ENCODE measurements around the gene GCM1. TPM values are rescaled to one million over a fixed set of nuclear protein-coding genes. Genes with fewer than 3 reads are reported as not detected.

Gene GCM1, protein sequence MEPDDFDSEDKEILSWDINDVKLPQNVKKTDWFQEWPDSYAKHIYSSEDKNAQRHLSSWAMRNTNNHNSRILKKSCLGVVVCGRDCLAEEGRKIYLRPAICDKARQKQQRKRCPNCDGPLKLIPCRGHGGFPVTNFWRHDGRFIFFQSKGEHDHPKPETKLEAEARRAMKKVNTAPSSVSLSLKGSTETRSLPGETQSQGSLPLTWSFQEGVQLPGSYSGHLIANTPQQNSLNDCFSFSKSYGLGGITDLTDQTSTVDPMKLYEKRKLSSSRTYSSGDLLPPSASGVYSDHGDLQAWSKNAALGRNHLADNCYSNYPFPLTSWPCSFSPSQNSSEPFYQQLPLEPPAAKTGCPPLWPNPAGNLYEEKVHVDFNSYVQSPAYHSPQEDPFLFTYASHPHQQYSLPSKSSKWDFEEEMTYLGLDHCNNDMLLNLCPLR
- total RNA-seq (under 1 TPM in 1 of 2 donors, not detected in 1; 0.22 TPM), total RNA-seq (0.15 to 0.58 reads per million in 2 donors)

DNA sequence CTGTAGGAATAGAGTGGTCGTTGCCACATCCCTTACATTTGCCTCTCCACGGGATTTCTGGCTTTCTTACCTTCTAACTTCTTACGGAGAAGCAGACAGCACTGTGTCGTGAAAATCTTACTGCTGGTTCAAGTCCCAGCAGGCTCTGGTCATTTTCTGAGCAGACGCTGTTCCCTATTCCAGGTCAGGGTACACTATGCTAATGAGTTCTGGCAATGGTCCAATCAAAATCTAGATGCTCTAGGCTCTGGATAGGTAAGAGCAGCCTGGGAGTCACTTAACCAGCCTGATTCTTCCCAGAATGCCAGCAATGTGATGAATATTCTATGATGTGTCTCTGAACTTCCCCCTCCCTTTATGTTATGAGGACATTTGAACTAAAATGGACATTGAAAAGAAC is at the start of gene GCM1:
TSS of gene GCM1 (minus strand) at position 158 of the 400 bp plus-strand sequence. CDS start 3,209 bp downstream, outside the sequence.
- H3K4me1 Mint-ChIP-seq = no peaks in the 10 kb centered on the region
- H3K27me3 Mint-ChIP-seq = peaks cover 43% of the 10 kb centered on the region
- no peak for ATAC-seq
- no peaks in the 10 kb centered on the region for H3K36me3 Mint-ChIP-seq (ENCODE audit: low read depth)
- no peak within 1 kb of the TSS for H3K4me3 Mint-ChIP-seq
- DNase-seq = no peak
- no peaks in the 10 kb centered on the region for H3K9me3 ChIP-seq (ENCODE audit: control insufficient read depth, low read length, poor library complexity, severe bottlenecking)
- no peak within 1 kb of the TSS for H3K27ac Mint-ChIP-seq

DNA sequence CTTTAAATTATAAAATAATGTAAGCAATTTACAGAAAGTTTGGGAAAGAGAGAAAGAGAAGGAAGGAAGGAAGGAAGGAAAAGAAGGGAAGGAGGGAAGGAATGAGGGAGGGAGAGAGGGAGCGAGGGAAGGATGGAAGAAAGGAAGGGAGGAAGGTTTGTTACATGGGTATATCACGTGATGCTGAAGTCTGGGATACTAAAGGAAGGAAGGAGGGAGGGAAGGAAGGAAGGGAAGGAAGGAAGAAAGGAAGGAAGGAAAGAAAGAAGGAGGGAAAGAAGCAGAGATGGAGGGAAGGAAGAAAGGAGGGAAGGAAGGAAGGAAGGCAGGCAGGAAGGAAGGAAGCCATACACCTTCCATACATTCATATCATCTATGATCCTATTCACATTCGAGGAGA is 48.9 kb upstream of the GCM1 start:
- DNase-seq = no peak
- no peak overlapping the region for H3K4me3 Mint-ChIP-seq
- H3K27me3 Mint-ChIP-seq = no peaks in the 10 kb centered on the region
- no peaks in the 10 kb centered on the region for H3K9me3 ChIP-seq (ENCODE audit: control insufficient read depth, low read length, poor library complexity, severe bottlenecking)
- ATAC-seq = no peak
- H3K4me1 Mint-ChIP-seq = peaks cover 8% of the 10 kb centered on the region
- H3K36me3 Mint-ChIP-seq (ENCODE audit: low read depth) = no peaks in the 10 kb centered on the region
- no peak overlapping the region for H3K27ac Mint-ChIP-seq

DNA sequence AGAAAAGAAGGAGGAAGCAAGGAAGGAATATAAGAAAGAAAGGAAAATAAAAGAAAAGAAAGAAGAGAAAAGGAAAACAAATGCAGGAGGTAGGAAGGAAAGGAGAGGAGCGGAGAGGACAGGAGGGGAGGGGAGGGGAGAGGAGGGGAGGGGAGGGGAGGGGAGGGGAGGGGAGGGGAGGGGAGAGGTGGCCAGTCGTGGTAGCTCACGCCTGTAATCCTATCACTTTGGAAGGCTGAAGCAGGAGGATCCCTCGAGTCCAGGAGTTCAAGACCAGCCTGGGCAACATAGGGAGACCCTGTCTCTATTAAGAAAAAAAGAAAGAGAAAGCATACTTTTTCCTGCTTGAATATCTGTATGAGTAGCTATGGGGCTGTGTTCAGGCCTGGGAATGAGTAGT is 46.4 kb upstream of the GCM1 start:
- ATAC-seq = no peak
- H3K27me3 Mint-ChIP-seq = no peaks in the 10 kb centered on the region
- H3K4me3 Mint-ChIP-seq = no peak overlapping the region
- peaks cover 8% of the 10 kb centered on the region for H3K4me1 Mint-ChIP-seq
- H3K9me3 ChIP-seq (ENCODE audit: control insufficient read depth, low read length, poor library complexity, severe bottlenecking) = no peaks in the 10 kb centered on the region
- no peaks in the 10 kb centered on the region for H3K36me3 Mint-ChIP-seq (ENCODE audit: low read depth)
- peak overlapping the region; percentile 11 for H3K27ac Mint-ChIP-seq
- no peak for DNase-seq

DNA sequence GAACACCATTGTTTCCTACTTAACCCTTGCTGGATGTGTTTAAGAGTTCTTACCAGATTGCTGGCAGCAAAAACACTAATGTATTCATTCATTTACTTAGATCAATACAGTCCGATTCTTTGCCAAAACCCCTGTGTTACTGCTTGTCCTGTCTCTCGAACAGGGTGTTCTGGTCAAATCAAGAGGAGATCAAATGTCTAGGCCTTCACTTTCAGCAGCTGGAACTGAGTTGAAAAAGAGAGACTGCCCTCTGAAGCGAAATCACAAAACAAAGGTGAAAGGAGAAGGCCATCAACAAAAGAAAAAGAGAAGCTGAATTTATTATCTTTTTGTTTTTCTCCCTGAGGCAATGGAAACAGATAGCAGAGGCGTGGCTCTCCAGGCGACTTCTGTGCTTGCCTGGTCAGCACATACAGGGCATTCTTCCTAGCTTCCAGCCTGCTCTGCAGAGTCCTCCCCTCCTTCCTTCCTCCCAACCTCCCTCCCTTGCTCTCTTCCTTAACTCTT is 44.1 kb upstream of the GCM1 start:
- Mint-ChIP-seq H3K4me1 (peaks cover 16% of the 10 kb centered on the region), H3K4me3 (no peak overlapping the region), H3K27me3 (no peaks in the 10 kb centered on the region), H3K36me3 (ENCODE audit: low read depth) (no peaks in the 10 kb centered on the region), H3K27ac (no peak overlapping the region)
- H3K9me3 ChIP-seq (ENCODE audit: control insufficient read depth, low read length, poor library complexity, severe bottlenecking) = no peaks in the 10 kb centered on the region
- ATAC-seq = no peak
- no peak for DNase-seq

DNA sequence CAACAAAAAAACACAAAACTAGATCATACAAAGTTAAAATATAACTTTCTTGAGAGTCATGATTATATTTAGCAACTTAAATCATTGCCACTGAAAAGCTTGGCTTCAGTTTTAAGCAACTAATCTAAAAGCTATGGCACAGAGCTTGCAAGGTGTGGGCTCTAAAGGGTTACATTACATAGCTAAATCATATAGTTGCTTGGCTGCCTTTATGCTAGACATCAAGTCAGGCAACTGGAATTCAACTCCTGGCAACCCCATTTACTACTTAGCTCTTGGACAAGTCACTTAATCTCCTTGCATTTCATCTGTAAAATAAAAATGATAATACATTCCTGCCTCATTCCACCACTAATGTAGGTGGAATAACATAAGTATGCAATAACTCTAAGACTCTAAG is 40.9 kb upstream of the GCM1 start:
- no peak for DNase-seq
- peaks cover 20% of the 10 kb centered on the region for H3K4me1 Mint-ChIP-seq
- H3K9me3 ChIP-seq (ENCODE audit: control insufficient read depth, low read length, poor library complexity, severe bottlenecking) = no peaks in the 10 kb centered on the region
- no peaks in the 10 kb centered on the region for H3K36me3 Mint-ChIP-seq (ENCODE audit: low read depth)
- H3K4me3 Mint-ChIP-seq = no peak overlapping the region
- H3K27ac Mint-ChIP-seq = no peak overlapping the region
- no peaks in the 10 kb centered on the region for H3K27me3 Mint-ChIP-seq
- ATAC-seq = no peak

DNA sequence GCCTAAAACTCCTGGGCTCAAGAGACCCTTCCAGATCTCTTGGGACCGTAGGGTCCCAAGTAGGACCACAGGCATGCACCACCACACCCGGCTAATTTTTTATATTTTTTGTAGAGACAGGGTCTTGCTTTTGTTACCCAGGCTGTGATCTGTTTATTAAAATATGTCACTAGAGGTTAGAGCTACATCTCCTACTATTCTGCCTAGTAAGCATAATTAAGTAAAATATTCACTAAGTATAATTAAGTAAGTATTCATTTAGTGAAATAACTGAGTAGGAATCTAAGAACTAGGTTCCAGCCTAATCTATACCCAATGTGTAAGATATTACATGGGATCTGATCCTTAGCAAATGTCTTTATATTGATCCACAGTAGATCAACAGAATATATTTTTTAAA is 40.2 kb upstream of the GCM1 start:
- H3K4me1 Mint-ChIP-seq = peaks cover 22% of the 10 kb centered on the region
- no peaks in the 10 kb centered on the region for H3K36me3 Mint-ChIP-seq (ENCODE audit: low read depth)
- no peak for ATAC-seq
- no peak for DNase-seq
- H3K4me3 Mint-ChIP-seq = peak overlapping the region; percentile 86
- H3K27me3 Mint-ChIP-seq = no peaks in the 10 kb centered on the region
- peak overlapping the region; percentile 57 for H3K27ac Mint-ChIP-seq
- no peaks in the 10 kb centered on the region for H3K9me3 ChIP-seq (ENCODE audit: control insufficient read depth, low read length, poor library complexity, severe bottlenecking)

DNA sequence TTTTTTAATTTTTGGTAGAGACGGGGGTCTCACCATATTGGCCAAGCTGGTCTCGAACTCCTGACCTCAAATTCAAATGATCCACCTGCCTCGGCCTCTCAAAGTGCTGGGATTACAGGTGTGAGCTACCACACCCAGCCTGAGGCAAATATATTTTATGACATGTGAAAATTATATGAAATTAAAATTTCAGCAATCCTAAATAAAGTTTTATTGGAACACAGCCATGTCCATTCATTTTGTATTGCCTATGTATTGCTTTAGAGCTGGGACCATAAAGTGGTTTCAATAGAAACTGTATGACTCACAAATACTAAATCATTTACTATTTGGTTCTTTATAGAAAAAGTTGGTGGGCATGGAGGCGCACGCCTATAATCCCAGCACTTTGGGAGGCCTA is 32.0 kb upstream of the GCM1 start:
- Mint-ChIP-seq H3K27me3 (no peaks in the 10 kb centered on the region), H3K4me1 (peaks cover 19% of the 10 kb centered on the region), H3K27ac (peak overlapping the region; percentile 90), H3K4me3 (no peak overlapping the region), H3K36me3 (ENCODE audit: low read depth) (no peaks in the 10 kb centered on the region)
- ATAC-seq (no peak), DNase-seq (no peak)
- no peaks in the 10 kb centered on the region for H3K9me3 ChIP-seq (ENCODE audit: control insufficient read depth, low read length, poor library complexity, severe bottlenecking)

DNA sequence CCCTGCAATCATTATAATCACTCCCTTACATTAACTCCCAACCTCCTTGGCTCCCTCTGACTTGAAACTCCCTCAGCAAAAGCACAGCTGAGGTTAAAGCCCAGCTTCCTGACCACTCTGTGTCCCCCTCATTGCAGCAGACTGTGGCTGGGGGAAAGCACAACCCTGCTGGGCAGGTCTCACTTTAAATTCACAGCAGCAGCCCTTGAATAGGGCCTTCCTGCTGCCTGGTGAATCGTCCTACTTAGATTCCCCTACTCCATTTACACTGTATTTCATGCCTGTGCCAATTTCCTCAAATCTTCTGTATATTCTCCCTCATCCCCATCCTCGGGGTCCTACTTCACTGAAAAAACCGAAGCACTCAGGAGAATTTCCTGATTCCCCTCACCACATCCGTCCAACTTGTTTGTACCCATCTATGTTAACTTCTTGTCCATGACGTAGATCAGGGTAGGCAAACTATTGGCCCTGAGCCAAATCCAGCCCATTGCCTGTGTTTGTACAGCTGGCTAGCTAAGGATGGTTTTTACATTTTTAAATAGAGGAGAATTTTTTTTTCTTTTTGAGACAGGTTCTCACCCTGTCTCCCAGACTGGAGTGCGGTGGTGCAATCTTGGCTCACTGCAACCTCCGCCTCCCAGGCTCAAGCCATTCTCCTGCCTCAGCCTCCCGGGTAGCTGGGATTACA is 31.5 kb upstream of the GCM1 start:
- no peaks in the 10 kb centered on the region for H3K27me3 Mint-ChIP-seq
- peak overlapping the region; percentile 90 for H3K27ac Mint-ChIP-seq
- peak; percentile 32 for ATAC-seq
- DNase-seq = no peak
- no peaks in the 10 kb centered on the region for H3K9me3 ChIP-seq (ENCODE audit: control insufficient read depth, low read length, poor library complexity, severe bottlenecking)
- H3K4me1 Mint-ChIP-seq = peaks cover 19% of the 10 kb centered on the region
- peak overlapping the region; percentile 36 for H3K4me3 Mint-ChIP-seq
- no peaks in the 10 kb centered on the region for H3K36me3 Mint-ChIP-seq (ENCODE audit: low read depth)

DNA sequence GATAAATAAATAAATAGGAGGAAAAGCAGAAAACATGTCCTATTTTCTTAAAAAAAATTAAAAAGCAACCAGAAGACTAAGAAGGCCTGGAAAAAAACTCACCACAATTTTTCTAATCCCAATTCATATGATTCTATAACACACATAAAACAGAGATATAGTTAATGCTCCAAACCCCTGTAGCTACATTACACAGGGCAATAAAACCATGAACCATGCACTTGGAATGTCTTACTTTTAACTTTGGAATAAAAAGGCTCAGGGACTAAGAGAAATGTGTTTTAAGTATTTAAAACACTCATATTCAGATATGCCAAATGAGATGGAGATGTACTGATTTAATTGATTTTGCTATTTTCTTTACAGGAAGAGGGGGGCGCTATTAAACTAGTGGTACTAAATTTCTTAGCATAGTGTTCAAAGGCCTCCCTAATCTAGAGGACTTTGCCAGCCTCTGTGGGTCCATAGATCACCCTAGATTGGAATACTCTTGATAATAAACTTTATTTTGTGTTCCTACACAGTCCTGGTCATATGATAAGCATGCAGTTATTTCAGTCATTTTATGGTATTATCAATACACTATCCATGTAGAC is 30.3 kb upstream of the GCM1 start:
- Mint-ChIP-seq H3K27ac (no peak overlapping the region), H3K4me3 (no peak overlapping the region), H3K4me1 (peaks cover 17% of the 10 kb centered on the region), H3K27me3 (no peaks in the 10 kb centered on the region), H3K36me3 (ENCODE audit: low read depth) (peaks cover 2% of the 10 kb centered on the region)
- no peak for DNase-seq
- H3K9me3 ChIP-seq (ENCODE audit: control insufficient read depth, low read length, poor library complexity, severe bottlenecking) = no peaks in the 10 kb centered on the region
- no peak for ATAC-seq

DNA sequence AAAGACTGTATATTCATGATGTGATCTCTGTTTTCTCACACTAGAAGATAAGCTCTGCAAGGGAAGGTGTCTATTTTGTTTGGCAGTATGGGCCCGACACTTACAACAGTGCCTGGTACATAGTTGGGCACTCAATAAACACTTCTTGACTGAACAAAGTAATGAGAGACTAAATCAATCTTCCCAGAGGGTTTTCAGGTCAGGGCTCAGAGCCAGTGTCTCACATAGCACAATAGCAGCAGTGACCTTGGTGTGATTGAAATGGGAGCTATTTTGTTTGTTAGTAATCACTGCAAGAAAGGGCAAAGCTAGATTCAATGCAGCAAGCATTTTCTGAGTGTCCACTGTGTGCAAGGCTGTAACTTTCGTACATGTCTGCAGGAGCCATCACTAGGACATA is 26.4 kb upstream of the GCM1 start:
- peaks cover 2% of the 10 kb centered on the region for H3K36me3 Mint-ChIP-seq (ENCODE audit: low read depth)
- no peaks in the 10 kb centered on the region for H3K27me3 Mint-ChIP-seq
- no peak overlapping the region for H3K27ac Mint-ChIP-seq

DNA sequence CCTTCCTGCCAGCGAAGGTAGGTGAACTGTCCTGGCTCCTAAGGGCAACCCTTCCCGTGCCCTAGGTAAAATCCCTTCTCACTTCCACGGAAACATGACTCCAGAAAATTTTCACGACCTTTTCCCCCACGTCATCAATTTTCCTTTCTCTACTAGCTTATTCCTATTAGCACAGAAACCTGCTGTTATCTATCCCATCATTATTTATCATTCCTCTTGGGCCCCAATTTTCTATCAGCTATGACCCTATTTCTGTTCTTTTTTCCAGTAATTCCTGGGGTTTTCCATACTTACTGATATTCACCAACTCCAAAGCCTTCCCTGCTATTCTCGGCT is 23.8 kb upstream of the GCM1 start:
- no peaks in the 10 kb centered on the region for H3K9me3 ChIP-seq (ENCODE audit: control insufficient read depth, low read length, poor library complexity, severe bottlenecking)
- no peak for DNase-seq
- no peaks in the 10 kb centered on the region for H3K27me3 Mint-ChIP-seq
- no peak for ATAC-seq
- no peak overlapping the region for H3K4me3 Mint-ChIP-seq
- no peak overlapping the region for H3K27ac Mint-ChIP-seq
- peaks cover 8% of the 10 kb centered on the region for H3K4me1 Mint-ChIP-seq
- peaks cover 2% of the 10 kb centered on the region for H3K36me3 Mint-ChIP-seq (ENCODE audit: low read depth)

More for the DNA sequence above, 26.4 kb upstream of the GCM1 start:
- peaks cover 14% of the 10 kb centered on the region for H3K4me1 Mint-ChIP-seq
- H3K9me3 ChIP-seq (ENCODE audit: control insufficient read depth, low read length, poor library complexity, severe bottlenecking) = no peaks in the 10 kb centered on the region
- DNase-seq (no peak), ATAC-seq (no peak)
- H3K4me3 Mint-ChIP-seq = no peak overlapping the region

DNA sequence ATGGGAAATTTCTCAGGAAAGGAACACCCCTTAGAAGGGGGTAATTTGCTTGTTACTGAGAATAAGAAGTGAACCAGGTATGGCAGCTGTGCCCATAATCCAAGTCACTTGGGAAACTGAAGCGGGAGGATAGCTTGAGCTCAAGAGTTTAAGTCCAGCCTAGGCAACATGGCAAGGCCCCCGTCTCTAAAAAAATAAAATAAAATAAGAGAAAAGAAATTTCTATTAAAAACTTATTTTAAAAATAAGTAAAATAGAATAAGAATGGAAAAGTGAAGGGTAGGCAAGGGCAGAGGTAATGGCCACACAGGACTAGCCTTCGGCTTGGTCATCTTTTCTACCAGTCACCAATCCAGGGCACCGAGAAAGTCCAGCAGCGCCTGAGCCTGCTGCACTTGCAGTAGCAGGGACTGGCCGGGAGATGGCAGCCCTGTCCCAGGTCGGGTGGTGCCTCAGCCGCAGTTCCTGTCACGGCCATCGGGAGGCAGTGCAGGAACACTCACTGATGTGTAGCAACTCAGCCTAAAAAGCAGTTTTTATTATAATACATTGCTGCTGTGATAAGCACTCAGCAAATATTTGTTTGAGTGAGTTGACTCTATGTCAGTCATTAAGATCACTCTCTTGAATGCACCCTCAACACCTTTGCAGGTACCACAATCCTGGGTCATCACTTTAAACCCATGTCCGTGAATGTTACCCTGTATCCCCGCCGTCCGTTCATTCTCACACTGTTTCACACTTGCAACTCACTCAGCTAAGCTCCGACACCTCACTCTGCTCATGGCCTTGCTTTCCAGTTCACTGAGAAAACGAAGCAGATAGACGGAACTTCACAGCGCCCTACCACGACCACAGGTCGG is 23.2 kb upstream of the GCM1 start:
- no peaks in the 10 kb centered on the region for H3K9me3 ChIP-seq (ENCODE audit: control insufficient read depth, low read length, poor library complexity, severe bottlenecking)
- Mint-ChIP-seq H3K4me3 (no peak overlapping the region), H3K36me3 (ENCODE audit: low read depth) (peaks cover 2% of the 10 kb centered on the region), H3K27me3 (no peaks in the 10 kb centered on the region), H3K4me1 (peaks cover 10% of the 10 kb centered on the region), H3K27ac (no peak overlapping the region)
- ATAC-seq (peak; percentile 100), DNase-seq (peak; percentile 84 to 95 (median 84))

All from T-helper 17 cell (primary cell).